ENCODE data around the gene SC5D.

SC5D gene

GRCh38 chr11:121292495-121293287, at the start of gene SC5D:
TSS of gene SC5D (plus strand) at chr11:121292771. CDS start at chr11:121303376, 10,605 bp downstream.
- peak; percentile 81 for DNase-seq (ENCODE audit: low read depth)
- peak; percentile 2 for TF ChIP-seq CTCF (conservative IDR thresholded peaks at IDR 0.05; ENCODE audit: low read depth, low read length)
- H3K4me3 ChIP-seq (ENCODE audit: low read length) = peak within 1 kb of the TSS; percentile 65

GRCh38 chr11:121244884-121245283, 47.7 kb upstream of the SC5D start:
- no peak overlapping the region for H3K4me3 ChIP-seq (ENCODE audit: low read length)
- TF ChIP-seq CTCF (conservative IDR thresholded peaks at IDR 0.05; ENCODE audit: low read depth, low read length) = no peak
- no peak for DNase-seq (ENCODE audit: low read depth)

DNA sequence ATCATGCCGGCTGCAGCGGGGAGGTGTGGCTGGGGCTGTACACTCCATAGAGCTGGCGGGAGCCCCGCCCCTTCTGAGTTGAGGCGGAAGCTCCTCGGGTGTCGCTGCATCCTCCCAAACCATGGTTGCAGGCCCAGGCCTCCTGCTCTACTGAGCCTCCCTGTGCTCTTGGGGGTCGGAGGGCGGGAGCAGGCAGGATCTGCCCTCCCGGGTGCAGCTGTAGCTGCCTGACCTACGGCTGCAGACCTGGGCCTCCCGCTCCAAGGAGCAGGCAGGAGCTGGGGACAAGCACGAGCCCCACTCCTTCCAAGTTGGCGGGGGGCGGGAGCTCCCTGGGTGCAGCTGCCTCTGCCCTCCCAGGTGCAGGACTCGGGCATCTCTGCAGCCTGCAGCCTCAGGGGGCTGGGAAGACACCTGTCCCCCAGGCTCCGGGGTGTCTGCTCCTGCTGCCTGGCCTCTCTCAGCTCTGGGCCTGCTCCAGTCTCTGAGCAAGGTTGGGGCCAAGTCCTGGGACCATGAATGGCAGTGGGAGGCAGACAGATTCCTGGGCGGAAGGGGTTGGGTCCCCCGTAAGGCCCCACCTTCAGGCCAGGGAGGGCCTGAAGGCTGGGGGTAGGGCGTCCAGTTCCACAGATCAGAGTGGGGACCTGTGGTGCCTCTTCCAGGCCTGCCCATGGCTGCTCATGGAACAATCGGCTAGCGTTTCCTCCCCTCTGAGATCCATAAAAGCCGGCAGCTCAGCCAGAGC, 46.4 kb upstream of the SC5D start:
- TF ChIP-seq CTCF (conservative IDR thresholded peaks at IDR 0.05; ENCODE audit: low read depth, low read length) = no peak
- no peak for DNase-seq (ENCODE audit: low read depth)

DNA sequence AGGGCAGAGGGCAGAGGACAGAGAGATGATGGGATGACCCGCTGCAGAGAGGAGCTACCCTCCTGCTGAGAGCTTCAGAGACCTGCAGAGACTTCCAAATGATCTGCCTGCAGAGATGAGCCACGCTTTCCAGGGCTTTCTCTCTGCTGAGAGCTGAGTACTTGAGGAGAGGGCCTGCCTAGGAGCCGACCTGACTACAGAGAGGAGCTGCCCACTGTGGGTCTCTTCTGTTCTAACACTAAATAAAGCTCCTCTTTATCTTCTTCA, 45.9 kb upstream of the SC5D start:
- no peak overlapping the region for H3K4me3 ChIP-seq (ENCODE audit: low read length)
- TF ChIP-seq CTCF (conservative IDR thresholded peaks at IDR 0.05; ENCODE audit: low read depth, low read length) = no peak
- DNase-seq (ENCODE audit: low read depth) = no peak

More for the DNA sequence above, 46.4 kb upstream of the SC5D start:
- H3K4me3 ChIP-seq (ENCODE audit: low read length) = no peak overlapping the region

DNA sequence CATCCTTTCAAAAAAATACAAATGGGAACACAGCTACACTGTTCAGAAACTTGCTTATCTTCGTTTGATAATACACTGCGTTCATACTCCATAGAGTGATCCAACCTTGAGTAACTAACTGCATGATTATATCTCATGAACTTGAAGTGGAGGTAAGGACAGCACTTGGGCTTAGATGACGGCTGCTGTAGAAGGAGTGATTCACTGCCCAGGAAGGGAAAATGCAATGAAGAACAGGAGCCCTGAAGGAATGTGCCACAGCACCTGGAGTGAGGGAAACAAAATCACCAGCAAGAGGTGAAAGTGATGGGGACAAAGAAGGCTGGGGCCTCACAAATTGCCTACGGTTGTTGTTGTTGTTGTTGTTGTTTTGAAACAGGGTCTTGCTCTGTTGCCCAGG, 44.1 kb upstream of the SC5D start:
- no peak for TF ChIP-seq CTCF (conservative IDR thresholded peaks at IDR 0.05; ENCODE audit: low read depth, low read length)
- no peak overlapping the region for H3K4me3 ChIP-seq (ENCODE audit: low read length)
- no peak for DNase-seq (ENCODE audit: low read depth)

GRCh38 chr11:121249039-121249663, 43.4 kb upstream of the SC5D start:
- peak; percentile 68 for DNase-seq (ENCODE audit: low read depth)
- TF ChIP-seq CTCF (conservative IDR thresholded peaks at IDR 0.05; ENCODE audit: low read depth, low read length) = peak; percentile 73
- H3K4me3 ChIP-seq (ENCODE audit: low read length) = no peak overlapping the region
